Osteoblast (primary cell): ENCODE data around the gene OR4E1. TPM values are rescaled to one million over a fixed set of nuclear protein-coding genes. Genes with fewer than 3 reads are reported as not detected.

Experiments used
- DNase-seq: peaks from one replicate; pipeline ENCODE4 v3.0.0; 2011; ENCODE audit warnings: low spot score, mixed read lengths; ENCODE audit not compliant: insufficient read length; ENCODE audit errors: missing footprints
- H2AFZ ChIP-seq: 2 replicates; pipeline ENCODE4 v1.6.0; 2011; ENCODE audit warnings: mild to moderate bottlenecking, low read length
- H3K27ac ChIP-seq: 2 replicates; pipeline ENCODE4 v1.5.1; 2011; ENCODE audit warnings: mild to moderate bottlenecking, low read depth, low read length, moderate library complexity
- H3K27me3 ChIP-seq: 2 replicates; pipeline ENCODE4 v1.6.0; 2012; ENCODE audit warnings: mild to moderate bottlenecking, control low read depth, inconsistent platforms, low read length, moderate library complexity; ENCODE audit not compliant: insufficient read depth
- H3K36me3 ChIP-seq: 2 replicates; pipeline ENCODE4 v1.5.1; 2011; ENCODE audit warnings: mild to moderate bottlenecking, low read length, control low read depth, moderate library complexity; ENCODE audit not compliant: insufficient read depth
- H3K4me1 ChIP-seq: 2 replicates; pipeline ENCODE4 v1.5.1; 2011; ENCODE audit warnings: mild to moderate bottlenecking, low read length, control low read depth, moderate library complexity; ENCODE audit not compliant: insufficient read depth
- H3K4me2 ChIP-seq: 2 replicates; pipeline ENCODE4 v1.6.0; 2011; ENCODE audit warnings: mild to moderate bottlenecking, low read length; ENCODE audit not compliant: insufficient read depth
- H3K4me3 ChIP-seq: fragments of 200-600 bp; sonication (generic); 3 replicates; pipeline ENCODE4 v1.5.1; 2012; ENCODE audit warnings: mild to moderate bottlenecking, low read length, inconsistent platforms; ENCODE audit not compliant: insufficient read depth
- H3K79me2 ChIP-seq: 2 replicates; pipeline ENCODE4 v1.6.0; 2012; ENCODE audit warnings: mild to moderate bottlenecking, low read length, control low read depth, inconsistent platforms; ENCODE audit not compliant: insufficient read depth
- H3K9me3 ChIP-seq: 2 replicates; pipeline ENCODE4 v1.5.1; 2011; ENCODE audit warnings: low read depth, low read length, control low read depth
- H4K20me1 ChIP-seq: 2 replicates; pipeline ENCODE4 v1.6.0; 2012; ENCODE audit warnings: mild to moderate bottlenecking, low read length, control low read depth; ENCODE audit not compliant: insufficient read depth
- total RNA-seq: library from RNA; depleted of rRNA; stranded (reverse); fragments of >200 nt; gene quantifications from 2 replicates; pipeline ENCODE4 v1.2.3, GENCODE V29; 2012
- TF ChIP-seq, protein P1 (sequence below): IDR thresholded peaks from 2 replicates; pipeline ENCODE4 v1.5.1; 2011; ENCODE audit warnings: mild to moderate bottlenecking, low read depth, low read length, moderate library complexity; ENCODE audit errors: extremely low read depth

The OR4E1 gene
- total RNA-seq, 1 donor = not detected

DNA sequence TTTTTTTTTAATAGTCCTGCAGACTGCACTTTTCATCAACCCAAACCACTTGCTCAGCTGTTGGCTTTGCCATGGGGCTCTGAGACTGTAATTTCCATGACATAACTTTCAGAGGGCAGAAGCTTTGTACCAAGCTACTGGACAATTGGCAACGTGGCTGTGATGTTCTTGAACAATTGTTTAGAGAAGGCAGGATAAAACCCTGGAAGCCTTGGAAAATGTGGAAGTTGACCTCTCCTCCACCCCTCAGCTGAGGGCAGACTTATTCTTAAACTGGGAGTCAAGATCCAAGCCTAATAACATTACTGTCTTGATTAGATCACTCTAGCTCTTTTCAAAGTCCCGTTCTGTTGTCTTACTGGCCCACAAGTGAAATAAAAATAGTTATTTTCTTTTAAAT, 2.2 kb downstream of the OR4E1 start:
- Histone ChIP-seq H3K4me1 (no peaks in the 10 kb centered on the region), H2AFZ (no peak overlapping the region), H3K36me3 (no peaks in the 10 kb centered on the region), H3K27me3 (no peaks in the 10 kb centered on the region), H3K4me2 (no peak overlapping the region), H3K79me2 (no peaks in the 10 kb centered on the region), H4K20me1 (no peaks in the 10 kb centered on the region), H3K4me3 (no peak overlapping the region), H3K9me3 (no peaks in the 10 kb centered on the region), H3K27ac (no peak overlapping the region)
- TF ChIP-seq, protein P1, sequence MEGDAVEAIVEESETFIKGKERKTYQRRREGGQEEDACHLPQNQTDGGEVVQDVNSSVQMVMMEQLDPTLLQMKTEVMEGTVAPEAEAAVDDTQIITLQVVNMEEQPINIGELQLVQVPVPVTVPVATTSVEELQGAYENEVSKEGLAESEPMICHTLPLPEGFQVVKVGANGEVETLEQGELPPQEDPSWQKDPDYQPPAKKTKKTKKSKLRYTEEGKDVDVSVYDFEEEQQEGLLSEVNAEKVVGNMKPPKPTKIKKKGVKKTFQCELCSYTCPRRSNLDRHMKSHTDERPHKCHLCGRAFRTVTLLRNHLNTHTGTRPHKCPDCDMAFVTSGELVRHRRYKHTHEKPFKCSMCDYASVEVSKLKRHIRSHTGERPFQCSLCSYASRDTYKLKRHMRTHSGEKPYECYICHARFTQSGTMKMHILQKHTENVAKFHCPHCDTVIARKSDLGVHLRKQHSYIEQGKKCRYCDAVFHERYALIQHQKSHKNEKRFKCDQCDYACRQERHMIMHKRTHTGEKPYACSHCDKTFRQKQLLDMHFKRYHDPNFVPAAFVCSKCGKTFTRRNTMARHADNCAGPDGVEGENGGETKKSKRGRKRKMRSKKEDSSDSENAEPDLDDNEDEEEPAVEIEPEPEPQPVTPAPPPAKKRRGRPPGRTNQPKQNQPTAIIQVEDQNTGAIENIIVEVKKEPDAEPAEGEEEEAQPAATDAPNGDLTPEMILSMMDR = no peak
- no peak for DNase-seq

DNA sequence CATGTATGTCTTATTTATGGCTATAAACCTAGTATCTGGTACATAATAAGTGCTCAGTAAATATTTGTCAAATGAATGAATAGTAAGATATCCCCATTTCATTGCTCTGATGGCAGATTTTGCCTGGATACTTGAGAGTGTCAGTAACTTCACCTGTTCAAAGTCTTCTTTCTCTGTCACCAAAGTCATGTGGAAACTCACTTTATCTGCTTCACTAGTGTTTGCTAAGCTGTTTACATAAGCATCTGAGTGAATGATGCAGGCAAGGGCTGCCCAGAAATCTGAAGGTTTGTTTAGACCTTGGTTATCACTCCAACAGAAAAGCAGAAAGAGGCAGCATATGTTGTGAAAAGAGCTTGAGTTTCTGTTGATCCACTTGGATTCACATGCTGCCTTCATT, 4.3 kb downstream of the OR4E1 start:
- H3K79me2 ChIP-seq = no peaks in the 10 kb centered on the region

DNA sequence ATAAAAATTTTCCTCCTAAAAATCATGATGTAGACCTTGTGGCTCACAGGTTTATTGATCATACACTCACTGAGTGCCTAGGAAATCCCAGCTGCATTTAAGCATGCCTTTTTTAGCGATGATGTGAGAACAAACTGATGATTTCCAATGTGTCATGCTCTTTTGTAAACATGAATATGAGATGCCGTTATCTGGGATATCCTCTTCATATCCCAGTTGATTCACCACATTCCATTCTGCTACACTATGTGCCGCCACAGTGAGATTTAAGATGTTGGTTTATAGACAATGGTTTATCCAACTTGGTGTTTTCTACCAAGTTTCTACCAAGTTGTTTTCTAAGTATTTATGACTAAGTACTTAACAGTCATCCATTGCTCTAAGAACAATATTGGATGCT, 5.2 kb downstream of the OR4E1 start:
- H3K36me3 ChIP-seq = no peaks in the 10 kb centered on the region
- no peak overlapping the region for H3K27ac ChIP-seq
- TF ChIP-seq, protein P1 = no peak
- no peak overlapping the region for H3K4me2 ChIP-seq
- no peak for DNase-seq
- H2AFZ ChIP-seq = no peak overlapping the region
- no peaks in the 10 kb centered on the region for H3K9me3 ChIP-seq
- no peaks in the 10 kb centered on the region for H3K79me2 ChIP-seq
- H4K20me1 ChIP-seq = no peaks in the 10 kb centered on the region
- H3K27me3 ChIP-seq = no peaks in the 10 kb centered on the region
- no peak overlapping the region for H3K4me3 ChIP-seq
- no peaks in the 10 kb centered on the region for H3K4me1 ChIP-seq

More for the DNA sequence above, 4.3 kb downstream of the OR4E1 start:
- no peak overlapping the region for H3K4me2 ChIP-seq
- no peaks in the 10 kb centered on the region for H4K20me1 ChIP-seq
- no peaks in the 10 kb centered on the region for H3K4me1 ChIP-seq
- H2AFZ ChIP-seq = no peak overlapping the region
- DNase-seq = no peak
- H3K36me3 ChIP-seq = no peaks in the 10 kb centered on the region
- no peaks in the 10 kb centered on the region for H3K27me3 ChIP-seq
- H3K9me3 ChIP-seq = no peaks in the 10 kb centered on the region
- no peak overlapping the region for H3K27ac ChIP-seq
- TF ChIP-seq, protein P1 = no peak
- H3K4me3 ChIP-seq = no peak overlapping the region

DNA sequence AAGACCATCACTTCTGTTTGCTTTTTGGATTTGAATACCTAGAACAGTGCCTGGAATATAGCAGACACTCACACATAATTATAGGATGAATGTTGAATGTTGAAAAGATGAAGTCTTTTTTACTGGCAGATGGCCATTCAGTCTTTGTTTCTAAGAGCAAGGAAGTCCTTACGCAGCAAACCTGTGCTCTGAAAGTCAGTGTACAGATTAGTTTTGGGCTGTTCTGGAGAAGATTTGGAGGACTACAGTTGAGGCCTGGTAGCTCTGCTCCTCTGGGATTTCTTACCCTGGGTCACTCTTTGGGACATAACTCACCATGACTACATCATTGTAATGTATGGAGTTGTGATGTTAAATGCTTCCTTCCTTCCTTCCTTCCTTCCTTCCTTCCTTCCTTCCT, 16.6 kb downstream of the OR4E1 start:
- no peak overlapping the region for H3K4me2 ChIP-seq

More for the DNA sequence above, 16.6 kb downstream of the OR4E1 start:
- Histone ChIP-seq H3K4me1 (no peaks in the 10 kb centered on the region), H2AFZ (no peak overlapping the region), H3K36me3 (no peaks in the 10 kb centered on the region), H3K79me2 (no peaks in the 10 kb centered on the region), H3K9me3 (no peaks in the 10 kb centered on the region), H3K4me3 (no peak overlapping the region), H4K20me1 (no peaks in the 10 kb centered on the region), H3K27ac (no peak overlapping the region), H3K27me3 (no peaks in the 10 kb centered on the region)
- TF ChIP-seq, protein P1 = no peak
- no peak for DNase-seq
